Smooth muscle cell (in vitro differentiated cells): Measurements from ENCODE around the gene SMIM20. TPM values are rescaled to one million over a fixed set of nuclear protein-coding genes. Genes with fewer than 3 reads are reported as not detected.
A peak's percentile ranks its signal among the peaks of the same experiment; 100 is the strongest.

Source experiments
- DNase-seq: peaks from one replicate; lab custom pipeline; 2025; ENCODE audit not compliant: unreplicated experiment; lab: John Stamatoyannopoulos, UW
- H2AFZ ChIP-seq: fragments of 200-600 bp; sonication (generic); 2 replicates; pipeline ENCODE4 v1.6.0; 2016; ENCODE audit warnings: antibody characterized with exemption, low read depth, mild to moderate bottlenecking
- H3F3A ChIP-seq: fragments of 200-600 bp; sonication (generic); 2 replicates; pipeline ENCODE4 v1.6.0; 2017; ENCODE audit warnings: antibody characterized with exemption, low read depth
- H3K27ac ChIP-seq: fragments of 200-600 bp; sonication (generic); 2 replicates; pipeline ENCODE4 v1.5.1; 2016; ENCODE audit warnings: low read depth, mild to moderate bottlenecking
- H3K27me3 ChIP-seq: fragments of 200-600 bp; sonication (generic); 2 replicates; pipeline ENCODE4 v1.6.1; 2016; ENCODE audit warnings: low read depth, mild to moderate bottlenecking
- H3K36me3 ChIP-seq: fragments of 200-600 bp; sonication (generic); 2 replicates; pipeline ENCODE4 v1.5.1; 2016; ENCODE audit warnings: low read depth
- H3K4me1 ChIP-seq: fragments of 200-600 bp; sonication (generic); 2 replicates; pipeline ENCODE4 v1.5.1; 2016; ENCODE audit warnings: low read depth
- H3K4me2 ChIP-seq: fragments of 200-600 bp; sonication (generic); 2 replicates; pipeline ENCODE4 v1.6.0; 2016; ENCODE audit warnings: mild to moderate bottlenecking
- H3K4me3 ChIP-seq: fragments of 200-600 bp; sonication (generic); 2 replicates; pipeline ENCODE4 v1.5.1; 2016; ENCODE audit warnings: mild to moderate bottlenecking
- H3K79me2 ChIP-seq: fragments of 200-600 bp; sonication (generic); 2 replicates; pipeline ENCODE4 v1.6.0; 2016; ENCODE audit warnings: low read depth, mild to moderate bottlenecking
- H3K9ac ChIP-seq: fragments of 200-600 bp; sonication (generic); 2 replicates; pipeline ENCODE4 v1.6.0; 2016; ENCODE audit warnings: low read depth
- H3K9me3 ChIP-seq: fragments of 200-600 bp; sonication (generic); replicated peaks from 2 replicates; pipeline ENCODE4 v1.5.1; 2016; ENCODE audit warnings: low read depth
- H4K20me1 ChIP-seq: fragments of 200-600 bp; sonication (generic); 2 replicates; pipeline ENCODE4 v1.6.0; 2016; ENCODE audit warnings: low read depth
- CTCF ChIP-seq: fragments of 200-600 bp; sonication (generic); IDR thresholded peaks from 2 replicates; pipeline ENCODE4 v1.5.1; 2017; ENCODE audit warnings: borderline replicate concordance, mild to moderate bottlenecking, antibody characterized with exemption; ENCODE audit not compliant: insufficient read depth, poor library complexity, severe bottlenecking
- WGBS: methylation state at CpG from one replicate; pipeline ENCODE4 v1.1.7; 2016; ENCODE audit warnings: low lambda C conversion rate; 5-methylcytosine and 5-hydroxymethylcytosine counted together
- polyA plus RNA-seq: library from polyadenylated mRNA; unstranded; fragments of >200 nt; fragmentation: Nextera tagmentation; extraction: Ambion mirVana; gene quantifications from 2 replicates; pipeline ENCODE4 v1.2.1, GENCODE V29; 2016
- total RNA-seq: library from RNA; depleted of rRNA; stranded (reverse); fragments of >200 nt; gene quantifications from 2 replicates; pipeline ENCODE4 v1.2.3, GENCODE V29; 2014

SMIM20 gene
- total and polyA plus RNA-seq, 2 experiments from 2014 or later: 40.9 to 52.1 TPM

GRCh38 chr4:25884031-25884782 is 29.8 kb upstream of the SMIM20 start:
- H3K9ac ChIP-seq: no peak overlapping the region
- peak overlapping the region; percentile 9 for H2AFZ ChIP-seq
- no peaks in the 10 kb centered on the region for H3K27me3 ChIP-seq
- H3K9me3 ChIP-seq: no peaks in the 10 kb centered on the region
- H3K4me1 ChIP-seq: peaks cover 8% of the 10 kb centered on the region
- H4K20me1 ChIP-seq: no peaks in the 10 kb centered on the region
- TF ChIP-seq CTCF: no peak
- H3F3A ChIP-seq: no peaks in the 10 kb centered on the region
- H3K36me3 ChIP-seq: no peaks in the 10 kb centered on the region
- no peaks in the 10 kb centered on the region for H3K79me2 ChIP-seq
- peak overlapping the region; percentile 56 for H3K4me2 ChIP-seq
- H3K4me3 ChIP-seq: no peak overlapping the region
- peak overlapping the region; percentile 25 for H3K27ac ChIP-seq
- 20% methylated on average over 5 of the region's 5 CpGs for WGBS
- no peak for DNase-seq

- TF ChIP-seq CTCF: no peak
- Histone ChIP-seq H3K27ac (no peak overlapping the region), H3K27me3 (no peaks in the 10 kb centered on the region), H3K4me1 (peaks cover 26% of the 10 kb centered on the region), H3K9me3 (no peaks in the 10 kb centered on the region), H3K4me2 (no peak overlapping the region), H3K9ac (no peak overlapping the region), H3K36me3 (no peaks in the 10 kb centered on the region), H3K4me3 (no peak overlapping the region), H3K79me2 (no peaks in the 10 kb centered on the region), H4K20me1 (no peaks in the 10 kb centered on the region), H3F3A (no peaks in the 10 kb centered on the region), H2AFZ (no peak overlapping the region)
- DNase-seq: no peak
These were observed 25.2 kb upstream of the SMIM20 start for GRCh38 chr4:25888781-25889180.

GRCh38 chr4:25889589-25890503 is 24.2 kb upstream of the SMIM20 start:
- H3K4me3 ChIP-seq: no peak overlapping the region
- whole genome bisulfite sequencing: 94% methylated on average over 14 of the region's 14 CpGs
- no peaks in the 10 kb centered on the region for H3K9me3 ChIP-seq
- H3F3A ChIP-seq: no peaks in the 10 kb centered on the region
- H4K20me1 ChIP-seq: no peaks in the 10 kb centered on the region
- no peaks in the 10 kb centered on the region for H3K79me2 ChIP-seq
- no peak overlapping the region for H3K4me2 ChIP-seq
- no peak for DNase-seq
- peaks cover 19% of the 10 kb centered on the region for H3K4me1 ChIP-seq
- no peak for TF ChIP-seq CTCF
- no peaks in the 10 kb centered on the region for H3K27me3 ChIP-seq
- no peak overlapping the region for H3K9ac ChIP-seq
- H3K36me3 ChIP-seq: no peaks in the 10 kb centered on the region
- H2AFZ ChIP-seq: no peak overlapping the region
- H3K27ac ChIP-seq: no peak overlapping the region
